ENCODE data around the gene DHRSX. TPM values are rescaled to one million over a fixed set of nuclear protein-coding genes. Genes with fewer than 3 reads are reported as not detected.

Gene DHRSX
- total RNA-seq, 3 donors from 2014 or later (not counting 1 experiment from before 2014, with no cell fraction given) = 21.5 to 26.1 (median 22.9) TPM

DNA sequence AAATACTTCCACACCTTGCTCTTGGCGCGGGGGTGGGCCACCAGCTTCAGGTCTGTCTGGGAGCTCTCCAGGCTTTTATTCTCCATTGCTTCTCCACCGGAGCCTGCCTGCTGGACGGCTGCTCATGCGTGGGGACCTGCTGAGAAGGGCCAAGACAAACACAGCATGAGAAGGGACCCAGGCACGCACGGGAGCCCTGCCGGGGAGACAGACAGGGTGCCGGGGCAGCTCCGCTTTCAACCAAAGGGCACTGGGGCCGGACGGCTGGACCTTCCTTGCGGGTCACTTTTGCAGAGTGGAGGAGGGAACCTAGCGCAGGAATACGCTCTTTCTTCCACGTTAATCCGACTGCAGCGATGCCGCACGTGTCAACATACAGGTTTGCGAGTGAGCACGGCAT lies 10.1 kb downstream of the DHRSX start:
- TF ChIP-seq, protein P1, sequence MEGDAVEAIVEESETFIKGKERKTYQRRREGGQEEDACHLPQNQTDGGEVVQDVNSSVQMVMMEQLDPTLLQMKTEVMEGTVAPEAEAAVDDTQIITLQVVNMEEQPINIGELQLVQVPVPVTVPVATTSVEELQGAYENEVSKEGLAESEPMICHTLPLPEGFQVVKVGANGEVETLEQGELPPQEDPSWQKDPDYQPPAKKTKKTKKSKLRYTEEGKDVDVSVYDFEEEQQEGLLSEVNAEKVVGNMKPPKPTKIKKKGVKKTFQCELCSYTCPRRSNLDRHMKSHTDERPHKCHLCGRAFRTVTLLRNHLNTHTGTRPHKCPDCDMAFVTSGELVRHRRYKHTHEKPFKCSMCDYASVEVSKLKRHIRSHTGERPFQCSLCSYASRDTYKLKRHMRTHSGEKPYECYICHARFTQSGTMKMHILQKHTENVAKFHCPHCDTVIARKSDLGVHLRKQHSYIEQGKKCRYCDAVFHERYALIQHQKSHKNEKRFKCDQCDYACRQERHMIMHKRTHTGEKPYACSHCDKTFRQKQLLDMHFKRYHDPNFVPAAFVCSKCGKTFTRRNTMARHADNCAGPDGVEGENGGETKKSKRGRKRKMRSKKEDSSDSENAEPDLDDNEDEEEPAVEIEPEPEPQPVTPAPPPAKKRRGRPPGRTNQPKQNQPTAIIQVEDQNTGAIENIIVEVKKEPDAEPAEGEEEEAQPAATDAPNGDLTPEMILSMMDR (IDR thresholded peaks at IDR 0.05) = no peak
- no peaks in the 10 kb centered on the region for H3K9me3 Mint-ChIP-seq
- peaks cover 10 to 12% of the 10 kb centered on the region in 2 donors for H3K4me1 Mint-ChIP-seq
- H3K27ac ChIP-seq (ENCODE audit: low read length) = no peak overlapping the region
- ATAC-seq = no peak
- no peak overlapping the region for H3K4me3 ChIP-seq (ENCODE audit: low read length)
- H3K9me3 ChIP-seq (ENCODE audit: control insufficient read depth, insufficient read depth, low read length) = no peaks in the 10 kb centered on the region
- WGBS (ENCODE audit: insufficient coverage) = over 99% methylated on average over 22 of the region's 22 CpGs
- H3K4me1 ChIP-seq (ENCODE audit: control insufficient read depth, insufficient read depth, low read length) = no peaks in the 10 kb centered on the region
- DNase-seq = no peak
- H3K27me3 Mint-ChIP-seq (ENCODE audit: low read depth in 2 of 2) = no peaks in the 10 kb centered on the region
- H3K36me3 Mint-ChIP-seq = no peaks in the 10 kb centered on the region
- no peak overlapping the region for H3K4me3 Mint-ChIP-seq
- no peaks in the 10 kb centered on the region for H3K27me3 ChIP-seq (ENCODE audit: control insufficient read depth, insufficient read depth, low read length)
- intact Hi-C loops (cut with micrococcal nuclease) = no loop called here
- no peak overlapping the region for H3K27ac Mint-ChIP-seq
- H3K36me3 ChIP-seq (ENCODE audit: control insufficient read depth, insufficient read depth, low read length) = peaks cover 37% of the 10 kb centered on the region

DNA sequence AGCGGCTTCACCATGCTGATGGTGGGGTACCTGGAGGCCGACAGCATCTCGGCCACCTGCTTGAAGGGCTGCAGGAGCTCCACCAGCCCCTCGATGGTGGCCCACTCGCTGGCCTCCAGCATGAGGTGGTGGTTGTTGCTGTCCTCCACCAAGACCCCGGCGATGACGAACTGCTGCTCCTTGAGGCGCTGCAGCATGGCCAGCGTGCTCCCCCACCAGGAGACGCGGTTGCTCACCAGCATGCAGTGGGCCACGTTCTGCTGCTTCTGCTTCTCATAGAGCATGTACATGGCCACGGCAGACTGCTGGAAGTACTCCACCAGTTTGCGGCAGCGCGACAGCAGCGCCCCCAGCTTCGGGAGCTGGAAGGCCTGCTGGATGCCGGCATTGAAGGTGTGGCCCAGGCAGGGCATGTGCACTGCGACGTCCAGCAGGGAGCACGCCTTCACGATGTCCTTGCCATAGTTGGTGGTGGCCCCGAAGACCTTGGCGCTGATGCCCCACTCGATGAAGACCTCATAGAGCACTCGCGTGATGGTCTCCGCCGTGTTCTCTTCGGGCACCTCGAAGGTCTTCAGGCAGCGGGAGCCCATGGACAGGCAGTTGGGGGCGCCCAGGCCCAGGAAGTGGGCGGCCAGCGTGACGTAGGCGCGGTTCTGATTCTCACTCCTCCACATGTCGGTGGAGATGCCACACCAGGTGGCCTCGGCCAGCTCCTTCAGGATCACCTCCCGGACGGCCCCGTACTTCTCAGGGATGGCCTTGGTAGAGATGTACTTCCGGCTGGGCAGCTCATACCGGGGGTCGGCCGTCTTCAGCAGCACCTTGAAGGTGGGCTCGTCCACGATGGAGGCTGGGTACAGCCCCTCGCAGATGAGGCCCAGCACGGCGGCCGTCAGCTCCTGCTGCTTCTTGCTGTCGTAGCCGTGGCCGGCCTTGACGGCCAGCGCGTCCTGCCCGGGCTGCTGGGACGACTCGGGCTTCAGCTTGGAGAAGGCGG lies 11.0 kb downstream of the DHRSX start:
- H3K4me3 Mint-ChIP-seq = no peak overlapping the region
- peaks cover 7 to 12% of the 10 kb centered on the region in 2 donors for H3K4me1 Mint-ChIP-seq
- ATAC-seq (no peak), DNase-seq (no peak)
- H3K27ac Mint-ChIP-seq = no peak overlapping the region
- H3K27me3 ChIP-seq (ENCODE audit: control insufficient read depth, insufficient read depth, low read length) = no peaks in the 10 kb centered on the region
- no peaks in the 10 kb centered on the region for H3K9me3 Mint-ChIP-seq
- H3K36me3 Mint-ChIP-seq = no peaks in the 10 kb centered on the region
- intact Hi-C loops (cut with micrococcal nuclease) = no loop called here
- WGBS (ENCODE audit: insufficient coverage) = 97% methylated on average over 65 of the region's 65 CpGs
- no peaks in the 10 kb centered on the region for H3K4me1 ChIP-seq (ENCODE audit: control insufficient read depth, insufficient read depth, low read length)
- H3K9me3 ChIP-seq (ENCODE audit: control insufficient read depth, insufficient read depth, low read length) = no peaks in the 10 kb centered on the region
- no peaks in the 10 kb centered on the region for H3K27me3 Mint-ChIP-seq (ENCODE audit: low read depth in 2 of 2)
- TF ChIP-seq, protein P1 (IDR thresholded peaks at IDR 0.05) = no peak
- no peak overlapping the region for H3K4me3 ChIP-seq (ENCODE audit: low read length)
- H3K27ac ChIP-seq (ENCODE audit: low read length) = no peak overlapping the region
- peaks cover 36% of the 10 kb centered on the region for H3K36me3 ChIP-seq (ENCODE audit: control insufficient read depth, insufficient read depth, low read length)

DNA sequence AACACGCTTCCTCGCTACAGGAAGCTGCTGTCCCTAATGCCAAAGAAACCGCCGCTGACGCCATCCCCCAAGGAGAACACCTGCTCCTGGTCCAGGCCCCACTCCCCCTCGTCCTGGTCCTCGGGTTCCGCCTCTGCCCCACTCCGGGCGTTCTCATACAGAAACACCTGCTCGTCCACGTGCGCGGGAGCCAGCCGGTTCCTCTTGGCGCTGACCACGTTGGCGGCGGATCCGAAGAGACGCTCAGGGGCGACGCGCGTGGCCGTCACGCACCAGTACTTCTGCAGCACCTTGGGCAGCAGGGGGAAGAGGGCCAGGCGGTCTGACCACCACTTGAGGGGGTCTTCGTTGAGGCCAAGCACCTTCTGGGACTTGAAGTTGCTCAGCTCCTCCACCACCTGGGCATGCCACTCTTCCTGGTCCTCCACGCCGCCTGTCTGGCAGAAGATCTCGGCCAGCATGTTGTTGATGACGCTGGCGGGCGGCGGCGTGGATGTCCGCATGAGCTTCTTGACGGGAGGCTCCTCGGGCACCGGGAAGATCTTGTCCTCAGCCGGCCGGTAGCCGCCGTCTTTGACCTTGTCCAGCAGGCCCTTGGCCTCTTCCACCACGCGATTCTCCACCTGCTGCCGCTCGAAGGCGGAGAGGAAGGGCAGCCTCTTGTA lies 12.0 kb downstream of the DHRSX start:
- Mint-ChIP-seq H3K36me3 (no peaks in the 10 kb centered on the region), H3K9me3 (no peaks in the 10 kb centered on the region), H3K4me1 (peaks cover 7 to 12% of the 10 kb centered on the region in 2 donors), H3K27ac (no peak overlapping the region), H3K27me3 (ENCODE audit: low read depth in 2 of 2) (no peaks in the 10 kb centered on the region), H3K4me3 (no peak overlapping the region)
- TF ChIP-seq, protein P1 (IDR thresholded peaks at IDR 0.05) = no peak
- ATAC-seq = no peak
- Histone ChIP-seq H3K4me1 (ENCODE audit: control insufficient read depth, insufficient read depth, low read length) (no peaks in the 10 kb centered on the region), H3K36me3 (ENCODE audit: control insufficient read depth, insufficient read depth, low read length) (peaks cover 36% of the 10 kb centered on the region), H3K9me3 (ENCODE audit: control insufficient read depth, insufficient read depth, low read length) (no peaks in the 10 kb centered on the region), H3K4me3 (ENCODE audit: low read length) (no peak overlapping the region), H3K27ac (ENCODE audit: low read length) (no peak overlapping the region), H3K27me3 (ENCODE audit: control insufficient read depth, insufficient read depth, low read length) (no peaks in the 10 kb centered on the region)
- WGBS (ENCODE audit: insufficient coverage) = 98% methylated on average over 50 of the region's 50 CpGs
- intact Hi-C loops (cut with micrococcal nuclease) = no loop called here
- DNase-seq = no peak
